ENCODE results near the gene ZNF526. TPM values are rescaled to one million over a fixed set of nuclear protein-coding genes. Genes with fewer than 3 reads are reported as not detected.

Gene ZNF526
- total RNA-seq, 1 donor from 2014 or later = 13.9 TPM

DNA sequence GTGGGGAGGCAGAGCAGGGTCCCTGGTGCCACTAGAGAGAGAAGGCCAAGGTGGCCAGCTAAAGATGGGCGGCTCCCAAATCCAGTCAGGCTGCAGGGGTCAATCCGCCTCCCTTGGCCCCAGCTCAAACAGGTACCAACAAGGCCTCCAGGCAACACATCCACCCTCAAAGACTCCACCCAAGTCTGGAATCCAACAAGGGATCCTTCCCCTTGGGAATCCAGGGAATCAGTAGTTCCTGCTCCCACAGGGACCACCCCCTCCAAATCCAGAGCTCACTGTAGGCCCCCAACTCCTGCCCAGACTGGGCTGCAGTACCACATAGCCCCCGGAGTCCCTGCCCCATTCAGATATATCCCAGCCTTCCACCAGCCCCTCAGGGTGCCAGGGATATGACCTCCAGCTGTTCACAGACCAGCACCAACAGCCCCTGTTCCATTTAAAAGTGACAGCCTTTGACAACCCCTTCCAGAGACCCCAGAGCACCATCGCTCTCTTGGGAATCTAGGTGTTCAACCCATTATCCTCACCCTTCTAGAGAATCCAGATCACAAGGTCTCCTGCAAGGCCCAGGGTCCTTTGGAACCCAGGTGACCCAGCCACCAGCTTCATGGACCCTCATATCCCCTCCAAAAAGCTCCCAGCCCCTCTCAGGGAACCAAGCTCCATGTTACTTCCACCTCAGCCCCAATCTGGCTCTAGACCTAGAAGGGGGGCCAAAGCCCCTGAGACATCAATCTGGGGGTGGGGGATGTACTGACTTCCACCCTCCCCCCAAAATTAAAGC lies 31.7 kb downstream of the ZNF526 start:
- peaks cover 4% of the 10 kb centered on the region for H3K36me3 Mint-ChIP-seq (ENCODE audit: low read depth, unreplicated experiment)
- TF ChIP-seq CTCF (IDR thresholded peaks at IDR 0.05; ENCODE audit: unreplicated experiment) = no peak
- no peaks in the 10 kb centered on the region for H3K9me3 Mint-ChIP-seq (ENCODE audit: unreplicated experiment)
- peaks cover 31% of the 10 kb centered on the region for H3K4me1 Mint-ChIP-seq (ENCODE audit: unreplicated experiment)
- peak overlapping the region; percentile 88 for H3K27ac Mint-ChIP-seq (ENCODE audit: unreplicated experiment)
- no peak for DNase-seq (ENCODE audit: low spot score)
- H3K27me3 Mint-ChIP-seq (ENCODE audit: unreplicated experiment) = peaks cover 19% of the 10 kb centered on the region
- peak overlapping the region; percentile 98 for H3K4me3 Mint-ChIP-seq (ENCODE audit: unreplicated experiment)

GRCh38 chr19:42252365-42253244 lies 32.5 kb downstream of the ZNF526 start:
- Mint-ChIP-seq H3K36me3 (ENCODE audit: low read depth, unreplicated experiment) (peaks cover 4% of the 10 kb centered on the region), H3K4me3 (ENCODE audit: unreplicated experiment) (peak overlapping the region; percentile 98), H3K4me1 (ENCODE audit: unreplicated experiment) (peaks cover 29% of the 10 kb centered on the region), H3K9me3 (ENCODE audit: unreplicated experiment) (no peaks in the 10 kb centered on the region), H3K27me3 (ENCODE audit: unreplicated experiment) (peaks cover 19% of the 10 kb centered on the region), H3K27ac (ENCODE audit: unreplicated experiment) (peak overlapping the region; percentile 97)
- TF ChIP-seq CTCF (IDR thresholded peaks at IDR 0.05; ENCODE audit: unreplicated experiment) = no peak
- no peak for DNase-seq (ENCODE audit: low spot score)

DNA sequence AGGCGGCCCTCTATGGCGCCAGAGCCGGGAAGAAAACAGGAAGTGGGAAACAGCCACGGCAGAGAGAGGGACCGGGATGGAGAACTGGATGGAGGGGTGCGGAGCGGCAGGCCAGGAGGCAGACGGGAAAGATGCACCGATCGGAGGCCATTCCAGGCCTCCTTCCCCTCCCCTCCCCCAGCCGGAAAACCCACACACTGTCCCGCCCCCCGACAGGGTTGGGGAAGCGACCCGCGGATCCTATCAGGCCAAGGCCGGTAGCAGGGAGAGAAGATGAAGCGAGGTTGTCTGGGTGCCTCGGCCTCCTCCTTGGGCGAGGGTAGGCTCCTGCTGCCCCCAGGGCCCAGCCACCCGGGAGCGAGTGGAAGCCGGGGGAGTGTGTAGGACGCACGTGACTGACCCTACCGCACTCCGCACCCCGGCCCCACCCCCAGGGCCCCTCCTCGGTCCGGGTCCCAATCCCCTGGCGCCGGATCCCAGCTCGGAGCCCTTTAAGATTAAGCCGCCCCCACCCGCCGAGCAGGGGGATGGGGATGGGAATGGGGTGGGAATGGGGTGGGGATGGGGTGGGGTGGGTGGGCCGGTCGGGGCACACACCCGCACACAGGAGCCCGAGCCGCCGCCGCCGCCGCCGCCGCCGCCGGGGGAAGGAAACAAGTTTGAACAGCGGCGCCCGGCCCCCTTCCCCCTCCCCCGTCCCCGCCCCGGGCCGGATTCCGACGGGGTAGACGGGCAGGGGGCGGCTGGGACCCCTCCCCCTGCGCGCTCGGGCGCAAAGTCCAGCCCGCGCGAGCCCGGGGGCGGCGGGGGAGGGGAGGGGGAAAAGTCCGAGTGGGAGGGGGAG lies 33.4 kb downstream of the ZNF526 start:
- H3K27ac Mint-ChIP-seq (ENCODE audit: unreplicated experiment) = peak overlapping the region; percentile 97
- DNase-seq (ENCODE audit: low spot score) = peak; percentile 79

More for the DNA sequence above, 33.4 kb downstream of the ZNF526 start:
- H3K27me3 Mint-ChIP-seq (ENCODE audit: unreplicated experiment) = peaks cover 19% of the 10 kb centered on the region
- no peaks in the 10 kb centered on the region for H3K9me3 Mint-ChIP-seq (ENCODE audit: unreplicated experiment)
- peak overlapping the region; percentile 98 for H3K4me3 Mint-ChIP-seq (ENCODE audit: unreplicated experiment)
- H3K4me1 Mint-ChIP-seq (ENCODE audit: unreplicated experiment) = peaks cover 29% of the 10 kb centered on the region
- peaks cover 4% of the 10 kb centered on the region for H3K36me3 Mint-ChIP-seq (ENCODE audit: low read depth, unreplicated experiment)
- TF ChIP-seq CTCF (IDR thresholded peaks at IDR 0.05; ENCODE audit: unreplicated experiment) = no peak

All from endothelial cell (in vitro differentiated cells).